Caco-2 (cell line): ENCODE data around the gene ACACA. TPM values are rescaled to one million over a fixed set of nuclear protein-coding genes. Genes with fewer than 3 reads are reported as not detected.

ENCODE experiments used
- BruUV-seq: library from RNA; stranded (reverse); fragments of 400-500 nt; replicated peaks from 2 replicates; lab custom pipeline; 2021; lab: Mats Ljungman, UMichigan
- CTCF ChIA-PET: fragments of 300-600 bp; sonication (Branson Sonifier 250); formaldehyde crosslinking; loops from one replicate; lab custom pipeline; 2022; ENCODE audit warnings: antibody characterized with exemption; lab: Charles Lee
- POLR2A ChIA-PET: fragments of 300-600 bp; sonication (Branson Sonifier 250); formaldehyde crosslinking; loops from one replicate; lab custom pipeline; 2022; ENCODE audit warnings: antibody characterized with exemption; lab: Charles Lee
- DNase-seq, 2 experiments: peaks; one replicate each; pipeline versions ENCODE4 v3.0.0 to v3.0.0-alpha.2; 2020 to 2022
- H3K27me3 ChIP-seq: replicated peaks from 2 replicates; pipeline ENCODE4 v1.6.0; 2011; ENCODE audit warnings: low read length; ENCODE audit not compliant: control insufficient read depth, insufficient read depth
- H3K36me3 ChIP-seq: 2 replicates; pipeline ENCODE4 v1.5.1; 2011; ENCODE audit warnings: low read length; ENCODE audit not compliant: control insufficient read depth, insufficient read depth
- H3K4me1 ChIP-seq: fragments of 250-450 bp; sonication (Bioruptor Pico); 2 replicates; pipeline ENCODE4 v1.5.1; 2020; ENCODE audit warnings: mild to moderate bottlenecking
- H3K4me3 ChIP-seq: 2 replicates; pipeline ENCODE4 v1.5.1; 2011; ENCODE audit warnings: low read depth, mild to moderate bottlenecking, control low read depth, low read length
- H3K9me3 ChIP-seq: fragments of 250-450 bp; sonication (Bioruptor Pico); 2 replicates; pipeline ENCODE4 v1.5.1; 2020; ENCODE audit warnings: mild to moderate bottlenecking, moderate library complexity
- H3K27ac Mint-ChIP-seq: one replicate; pipeline ENCODE4 v1.8.0; 2022; ENCODE audit warnings: mixed read lengths; ENCODE audit not compliant: unreplicated experiment
- H3K27me3 Mint-ChIP-seq: one replicate; pipeline ENCODE4 v1.8.0; 2022; ENCODE audit warnings: mixed read lengths; ENCODE audit not compliant: insufficient read depth, unreplicated experiment
- H3K36me3 Mint-ChIP-seq: one replicate; pipeline ENCODE4 v1.8.0; 2022; ENCODE audit warnings: mild to moderate bottlenecking, mixed read lengths; ENCODE audit not compliant: insufficient read depth, unreplicated experiment
- H3K4me1 Mint-ChIP-seq: one replicate; pipeline ENCODE4 v1.8.0; 2022; ENCODE audit warnings: low read depth, mixed read lengths; ENCODE audit not compliant: unreplicated experiment
- H3K4me3 Mint-ChIP-seq: one replicate; pipeline ENCODE4 v1.8.0; 2022; ENCODE audit warnings: mild to moderate bottlenecking, moderate library complexity, mixed read lengths; ENCODE audit not compliant: unreplicated experiment
- H3K9me3 Mint-ChIP-seq: one replicate; pipeline ENCODE4 v1.8.0; 2022; ENCODE audit warnings: mixed read lengths; ENCODE audit not compliant: unreplicated experiment
- intact Hi-C: fragments of 100-400 bp; cut with micrococcal nuclease; formaldehyde crosslinking; loops from one replicate; pipeline ENCODE4 v1.10.0; 2022; ENCODE audit not compliant: unreplicated experiment
- total RNA-seq: library from RNA; stranded (reverse); gene quantifications from 2 replicates; pipeline ENCODE4 v1.2.3, GENCODE V29; 2022
- TF ChIP-seq, protein P1 (sequence below), 2 experiments: fragments of 200-600 bp in 1 of 2; IDR thresholded peaks; 1 replicate in 1 of 2; 2 replicates in 1 of 2; pipeline versions ENCODE4 v1.5.1 to v1.8.0; 2011 to 2022; ENCODE audit warnings: antibody characterized with exemption in 1 of 2, control low read depth in 1 of 2, inconsistent platforms in 1 of 2, low read depth in 1 of 2, low read length in 1 of 2, mild to moderate bottlenecking in 1 of 2, moderate library complexity in 1 of 2; ENCODE audit not compliant: insufficient read depth in 1 of 2, severe bottlenecking in 1 of 2, unreplicated experiment in 1 of 2

Gene ACACA
- total RNA-seq, 1 experiment from 2014 or later, result 108 TPM

DNA sequence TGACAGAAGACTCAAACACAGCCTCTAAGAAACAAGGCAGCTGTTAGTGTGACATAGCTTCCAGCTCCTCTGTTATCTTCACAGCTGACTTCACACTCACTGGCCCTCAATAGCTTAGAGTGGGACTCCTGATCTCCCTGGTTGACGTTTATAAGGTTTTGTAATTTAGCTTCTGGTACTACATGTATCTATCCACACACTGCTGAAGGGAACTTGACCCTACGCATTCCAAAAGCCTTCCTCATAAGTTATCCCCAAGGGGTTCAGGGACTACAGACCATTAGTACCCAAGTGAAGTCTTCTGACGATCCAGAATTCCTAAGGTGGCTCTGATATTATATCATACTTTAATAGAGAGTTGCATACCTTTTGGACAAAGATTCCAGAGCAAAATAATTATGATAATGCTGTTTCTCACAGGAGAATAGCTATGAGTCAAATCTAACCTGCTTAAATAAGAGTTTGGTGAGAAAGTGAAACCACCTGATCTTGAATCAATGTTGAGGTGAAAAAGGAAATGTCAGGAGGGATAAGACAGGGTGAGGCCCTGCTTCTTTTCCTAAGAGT lies 14.5 kb downstream of the ACACA start:
- H3K4me1 Mint-ChIP-seq, result no peaks in the 10 kb centered on the region
- H3K9me3 ChIP-seq, result no peaks in the 10 kb centered on the region
- no peaks in the 10 kb centered on the region for H3K36me3 Mint-ChIP-seq
- CTCF ChIA-PET, result interaction anchor here (1.8 kb wide), 1 partner anchor 19 kb away, joined by 12 read pairs; no protein-coding TSS in a partner anchor
- POLR2A ChIA-PET, result interaction anchor here (0.7 kb wide), 1 partner anchor 110 kb away, joined by 4 read pairs; no protein-coding TSS in a partner anchor
- intact Hi-C loops, result no loop called here
- DNase-seq, result no peak
- H3K4me3 Mint-ChIP-seq, result no peak overlapping the region
- H3K9me3 Mint-ChIP-seq, result no peaks in the 10 kb centered on the region
- no peaks in the 10 kb centered on the region for H3K27me3 ChIP-seq
- no peaks in the 10 kb centered on the region for H3K27me3 Mint-ChIP-seq
- H3K4me3 ChIP-seq, result no peak overlapping the region
- H3K27ac Mint-ChIP-seq, result no peak overlapping the region
- TF ChIP-seq, protein P1, sequence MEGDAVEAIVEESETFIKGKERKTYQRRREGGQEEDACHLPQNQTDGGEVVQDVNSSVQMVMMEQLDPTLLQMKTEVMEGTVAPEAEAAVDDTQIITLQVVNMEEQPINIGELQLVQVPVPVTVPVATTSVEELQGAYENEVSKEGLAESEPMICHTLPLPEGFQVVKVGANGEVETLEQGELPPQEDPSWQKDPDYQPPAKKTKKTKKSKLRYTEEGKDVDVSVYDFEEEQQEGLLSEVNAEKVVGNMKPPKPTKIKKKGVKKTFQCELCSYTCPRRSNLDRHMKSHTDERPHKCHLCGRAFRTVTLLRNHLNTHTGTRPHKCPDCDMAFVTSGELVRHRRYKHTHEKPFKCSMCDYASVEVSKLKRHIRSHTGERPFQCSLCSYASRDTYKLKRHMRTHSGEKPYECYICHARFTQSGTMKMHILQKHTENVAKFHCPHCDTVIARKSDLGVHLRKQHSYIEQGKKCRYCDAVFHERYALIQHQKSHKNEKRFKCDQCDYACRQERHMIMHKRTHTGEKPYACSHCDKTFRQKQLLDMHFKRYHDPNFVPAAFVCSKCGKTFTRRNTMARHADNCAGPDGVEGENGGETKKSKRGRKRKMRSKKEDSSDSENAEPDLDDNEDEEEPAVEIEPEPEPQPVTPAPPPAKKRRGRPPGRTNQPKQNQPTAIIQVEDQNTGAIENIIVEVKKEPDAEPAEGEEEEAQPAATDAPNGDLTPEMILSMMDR (IDR thresholded peaks at IDR 0.05; ENCODE audit: insufficient read depth in 1 of 2, low read depth in 1 of 2, low read length in 1 of 2, severe bottlenecking in 1 of 2, unreplicated experiment in 1 of 2), result no peak
- BruUV-seq, result no TSS peak
- no peaks in the 10 kb centered on the region for H3K36me3 ChIP-seq
- H3K4me1 ChIP-seq, result peaks cover 4% of the 10 kb centered on the region; the same call in 1 of the 2 replicates

DNA sequence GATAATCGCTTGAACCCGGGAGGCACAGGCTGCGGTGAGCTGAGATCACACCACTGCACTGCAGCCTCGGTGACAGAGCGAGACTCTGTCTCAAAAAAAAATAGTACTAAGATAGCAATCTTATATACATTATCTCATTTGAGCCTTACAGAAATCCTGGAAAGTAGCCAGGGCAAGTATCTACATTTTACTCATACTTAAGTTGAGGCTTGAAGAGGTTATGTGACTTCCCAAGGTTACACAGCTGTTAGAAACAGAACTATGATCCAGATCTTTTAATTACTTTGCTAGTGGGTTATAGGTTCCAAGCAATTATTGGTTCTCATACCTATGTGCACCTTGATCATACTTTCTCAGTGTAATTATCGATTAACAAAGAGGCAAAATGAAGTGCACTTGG lies 15.5 kb downstream of the ACACA start:
- H3K4me3 Mint-ChIP-seq, result no peak overlapping the region
- Histone ChIP-seq H3K4me1 (peaks cover 4% of the 10 kb centered on the region), H3K4me3 (no peak overlapping the region), H3K27me3 (no peaks in the 10 kb centered on the region), H3K9me3 (no peaks in the 10 kb centered on the region), H3K36me3 (no peaks in the 10 kb centered on the region)
- no peak for DNase-seq
- H3K27me3 Mint-ChIP-seq, result no peaks in the 10 kb centered on the region
- CTCF ChIA-PET, result no interaction called here
- H3K36me3 Mint-ChIP-seq, result no peaks in the 10 kb centered on the region
- BruUV-seq, result no TSS peak
- H3K4me1 Mint-ChIP-seq, result no peaks in the 10 kb centered on the region
- no peak overlapping the region for H3K27ac Mint-ChIP-seq
- POLR2A ChIA-PET, result no interaction called here
- H3K9me3 Mint-ChIP-seq, result no peaks in the 10 kb centered on the region
- TF ChIP-seq, protein P1 (IDR thresholded peaks at IDR 0.05; ENCODE audit: insufficient read depth in 1 of 2, low read depth in 1 of 2, low read length in 1 of 2, severe bottlenecking in 1 of 2, unreplicated experiment in 1 of 2), result no peak
- intact Hi-C loops, result no loop called here

DNA sequence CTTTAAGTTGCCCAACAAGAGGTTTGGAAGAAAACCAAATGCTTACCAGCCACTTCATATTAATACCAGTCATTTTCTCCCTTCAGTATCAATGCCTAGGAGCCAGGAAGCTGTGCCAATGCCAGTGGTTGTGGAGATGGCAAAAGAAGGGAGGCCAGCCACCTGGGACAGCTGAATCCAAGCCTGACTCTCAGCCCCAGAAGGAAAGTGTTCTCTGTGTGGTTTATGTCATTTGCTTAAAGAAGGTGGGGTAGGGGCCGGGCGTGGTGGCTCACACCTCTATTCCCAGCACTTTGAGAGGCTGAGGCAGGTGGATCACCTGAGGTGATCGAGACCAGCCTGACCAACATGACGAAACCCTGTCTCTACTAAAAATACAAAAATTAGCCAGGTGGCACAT lies 17.5 kb downstream of the ACACA start:
- CTCF ChIA-PET, result interaction anchor here (1.0 kb wide), 1 partner anchor 16 kb away, joined by 3 read pairs; no protein-coding TSS in a partner anchor
- Mint-ChIP-seq H3K9me3 (no peaks in the 10 kb centered on the region), H3K27ac (no peak overlapping the region), H3K4me3 (no peak overlapping the region), H3K36me3 (no peaks in the 10 kb centered on the region), H3K4me1 (peaks cover 6% of the 10 kb centered on the region), H3K27me3 (no peaks in the 10 kb centered on the region)
- H3K4me3 ChIP-seq, result no peak overlapping the region
- no TSS peak for BruUV-seq
- H3K36me3 ChIP-seq, result no peaks in the 10 kb centered on the region
- H3K27me3 ChIP-seq, result no peaks in the 10 kb centered on the region
- POLR2A ChIA-PET, result no interaction called here
- intact Hi-C loops, result no loop called here
- peaks cover 9% of the 10 kb centered on the region for H3K4me1 ChIP-seq
- DNase-seq, result no peak
- no peaks in the 10 kb centered on the region for H3K9me3 ChIP-seq
- TF ChIP-seq, protein P1 (IDR thresholded peaks at IDR 0.05; ENCODE audit: insufficient read depth in 1 of 2, low read depth in 1 of 2, low read length in 1 of 2, severe bottlenecking in 1 of 2, unreplicated experiment in 1 of 2), result no peak
